ENCODE measurements around the gene PTCD2. TPM values are rescaled to one million over a fixed set of nuclear protein-coding genes. Genes with fewer than 3 reads are reported as not detected.
A peak's percentile ranks its signal among the peaks of the same experiment; 100 is the strongest.

PTCD2 gene
- total RNA-seq, 2 donors from 2014 or later: 9.5 to 13.4 TPM

GRCh38 chr5:72352616-72353015 is 32.4 kb downstream of the PTCD2 start:
- Histone ChIP-seq H3K4me1 (ENCODE audit: control insufficient read depth, insufficient read depth, low read length) (no peaks in the 10 kb centered on the region), H3K27ac (ENCODE audit: low read depth, low read length) (no peak overlapping the region), H3K9ac (ENCODE audit: extremely low read depth, low read length, poor library complexity, severe bottlenecking) (no peak overlapping the region), H3K27me3 (ENCODE audit: control insufficient read depth, insufficient read depth, low read length, poor library complexity, severe bottlenecking) (no peaks in the 10 kb centered on the region), H3K4me3 (ENCODE audit: low read length) (no peak overlapping the region), H3K36me3 (ENCODE audit: control insufficient read depth, insufficient read depth, low read length) (no peaks in the 10 kb centered on the region), H3K9me3 (ENCODE audit: control insufficient read depth, low read length) (no peaks in the 10 kb centered on the region)
- Mint-ChIP-seq H3K27me3 (ENCODE audit: insufficient read depth) (no peaks in the 10 kb centered on the region), H3K9me3 (no peaks in the 10 kb centered on the region), H3K27ac (no peak overlapping the region), H3K4me3 (no peak overlapping the region), H3K4me1 (no peaks in the 10 kb centered on the region), H3K36me3 (ENCODE audit: low read depth) (peaks cover 4% of the 10 kb centered on the region)
- 88 to 95% methylated on average over 1 of the region's 1 CpG for WGBS, 2 experiments (ENCODE audit: insufficient coverage in 1 of 2, insufficient read length in 1 of 2)
- DNase-seq: no peak
- TF ChIP-seq CTCF (conservative IDR thresholded peaks at IDR 0.05): no peak

- Histone ChIP-seq H3K27me3 (ENCODE audit: control insufficient read depth, insufficient read depth, low read length, poor library complexity, severe bottlenecking) (no peaks in the 10 kb centered on the region), H3K9ac (ENCODE audit: extremely low read depth, low read length, poor library complexity, severe bottlenecking) (no peak overlapping the region), H3K4me1 (ENCODE audit: control insufficient read depth, insufficient read depth, low read length) (no peaks in the 10 kb centered on the region), H3K4me3 (ENCODE audit: low read length) (no peak overlapping the region), H3K36me3 (ENCODE audit: control insufficient read depth, insufficient read depth, low read length) (peaks cover under 1% of the 10 kb centered on the region), H3K9me3 (ENCODE audit: control insufficient read depth, low read length) (no peaks in the 10 kb centered on the region), H3K27ac (ENCODE audit: low read depth, low read length) (no peak overlapping the region)
- Mint-ChIP-seq H3K27me3 (ENCODE audit: insufficient read depth) (no peaks in the 10 kb centered on the region), H3K36me3 (ENCODE audit: low read depth) (peaks cover 3% of the 10 kb centered on the region), H3K9me3 (no peaks in the 10 kb centered on the region), H3K27ac (no peak overlapping the region), H3K4me3 (no peak overlapping the region), H3K4me1 (no peaks in the 10 kb centered on the region)
- no peak for DNase-seq
- TF ChIP-seq CTCF (conservative IDR thresholded peaks at IDR 0.05): no peak
These were observed 32.9 kb downstream of the PTCD2 start for GRCh38 chr5:72353046-72353445.

- Histone ChIP-seq H3K9me3 (ENCODE audit: control insufficient read depth, low read length) (no peaks in the 10 kb centered on the region), H3K27me3 (ENCODE audit: control insufficient read depth, insufficient read depth, low read length, poor library complexity, severe bottlenecking) (no peaks in the 10 kb centered on the region), H3K27ac (ENCODE audit: low read depth, low read length) (no peak overlapping the region), H3K36me3 (ENCODE audit: control insufficient read depth, insufficient read depth, low read length) (peaks cover 13% of the 10 kb centered on the region), H3K9ac (ENCODE audit: extremely low read depth, low read length, poor library complexity, severe bottlenecking) (no peak overlapping the region), H3K4me3 (ENCODE audit: low read length) (no peak overlapping the region), H3K4me1 (ENCODE audit: control insufficient read depth, insufficient read depth, low read length) (no peaks in the 10 kb centered on the region)
- H3K9me3 Mint-ChIP-seq: no peaks in the 10 kb centered on the region
- DNase-seq: peak; percentile 75
- no peak overlapping the region for H3K4me3 Mint-ChIP-seq
- peaks cover 20% of the 10 kb centered on the region for H3K36me3 Mint-ChIP-seq (ENCODE audit: low read depth)
- WGBS, 2 experiments (ENCODE audit: insufficient coverage in 1 of 2, insufficient read length in 1 of 2): 82 to 90% methylated on average over 2 to 5 of the region's 5 CpGs
- no peaks in the 10 kb centered on the region for H3K27me3 Mint-ChIP-seq (ENCODE audit: insufficient read depth)
- no peak overlapping the region for H3K27ac Mint-ChIP-seq
- TF ChIP-seq CTCF (conservative IDR thresholded peaks at IDR 0.05): peak; percentile 80
- H3K4me1 Mint-ChIP-seq: no peaks in the 10 kb centered on the region
These were observed 35.6 kb downstream of the PTCD2 start for GRCh38 chr5:72355706-72356299.

Measured in endodermal cell (in vitro differentiated cells).